GM19043 (cell line): ENCODE data around the gene RMP24.
"Not testable (repeated sequence)": the region's sequence is repeated elsewhere in the genome, so short reads cannot be mapped to it uniquely, and the experiment has no call there.

Experiments
- ATAC-seq: cut with Tn5 transposase; IDR thresholded peaks from one replicate; pipeline ENCODE4 v1.9.1; 2021; ENCODE audit warnings: low read depth; ENCODE audit not compliant: unreplicated experiment

RMP24 gene

GRCh38 chr18:35967866-35968265 lies 4.6 kb upstream of the RMP24 start:
- ATAC-seq = not testable (repeated sequence)

- ATAC-seq = no peak
These were observed 4.1 kb upstream of the RMP24 start for GRCh38 chr18:35968278-35968880.

- no peak for ATAC-seq
These were observed 2.8 kb upstream of the RMP24 start for GRCh38 chr18:35969676-35970075.

GRCh38 chr18:35971661-35972196 lies 750 bp upstream of the RMP24 start:
- peak; percentile 8 for ATAC-seq

- ATAC-seq = no peak
These were observed 1.2 kb downstream of the RMP24 start for GRCh38 chr18:35973650-35974049.

GRCh38 chr18:35974181-35974580 lies 1.7 kb downstream of the RMP24 start:
- no peak for ATAC-seq

GRCh38 chr18:35979112-35979511 lies 6.6 kb downstream of the RMP24 start:
- no peak for ATAC-seq

- no peak for ATAC-seq
These were observed 10.1 kb downstream of the RMP24 start for GRCh38 chr18:35982409-35983114.

- no peak for ATAC-seq
These were observed 10.7 kb downstream of the RMP24 start for GRCh38 chr18:35983147-35983546.

GRCh38 chr18:35983818-35984217 lies 11.3 kb downstream of the RMP24 start:
- no peak for ATAC-seq

- no peak for ATAC-seq
These were observed 19.2 kb downstream of the RMP24 start for GRCh38 chr18:35991696-35992095.

- no peak for ATAC-seq
These were observed 20.5 kb downstream of the RMP24 start for GRCh38 chr18:35993013-35993412.

GRCh38 chr18:35998967-35999366 lies 26.5 kb downstream of the RMP24 start:
- no peak for ATAC-seq

GRCh38 chr18:35999925-36000324 lies 27.4 kb downstream of the RMP24 start:
- no peak for ATAC-seq

- ATAC-seq = no peak
These were observed 34.5 kb downstream of the RMP24 start for GRCh38 chr18:36006997-36007396.

- ATAC-seq = no peak
These were observed 36.7 kb downstream of the RMP24 start for GRCh38 chr18:36009214-36009613.

- ATAC-seq = no peak
These were observed 40.4 kb downstream of the RMP24 start for GRCh38 chr18:36012891-36013290.

GRCh38 chr18:36015629-36016028 lies 43.1 kb downstream of the RMP24 start:
- peak; percentile 84 for ATAC-seq

GRCh38 chr18:36017232-36017631 lies 44.8 kb downstream of the RMP24 start:
- ATAC-seq = no peak

GRCh38 chr18:36020174-36020711 lies 47.8 kb downstream of the RMP24 start:
- no peak for ATAC-seq

- no peak for ATAC-seq
These were observed 50.9 kb downstream of the RMP24 start for GRCh38 chr18:36023336-36023735.

- ATAC-seq = not testable (repeated sequence)
These were observed 51.8 kb downstream of the RMP24 start for GRCh38 chr18:36024241-36024640.
